NOMO-1 treated with dmso at 0.1 percent for 144 hours (cell line): Measurements from ENCODE around the gene RAB3D.

ENCODE experiments used
- DNase-seq: peaks from one replicate; lab custom pipeline; 2025; ENCODE audit not compliant: unreplicated experiment; lab: John Stamatoyannopoulos, UW

Gene RAB3D

DNA sequence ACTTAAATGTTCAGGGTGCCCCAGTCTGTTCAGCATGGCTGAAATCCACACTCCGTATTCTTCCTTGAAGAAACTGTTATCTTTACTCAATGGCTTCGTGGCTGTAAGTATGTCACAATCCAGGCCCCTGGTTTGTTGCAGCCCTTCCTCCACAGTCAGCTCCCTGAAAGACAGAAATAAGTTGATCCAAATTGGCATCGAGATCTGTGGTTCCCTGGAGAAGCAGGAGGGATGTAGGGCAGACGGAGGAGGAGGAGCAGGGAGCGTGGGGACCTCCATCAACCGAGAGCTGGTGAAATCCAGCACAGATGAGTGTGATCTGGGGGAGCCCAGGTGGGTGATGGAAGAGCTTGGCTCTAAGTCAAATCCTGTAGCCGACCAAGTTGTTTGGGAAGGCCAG is 43.2 kb downstream of the RAB3D start:
- no peak for DNase-seq

DNA sequence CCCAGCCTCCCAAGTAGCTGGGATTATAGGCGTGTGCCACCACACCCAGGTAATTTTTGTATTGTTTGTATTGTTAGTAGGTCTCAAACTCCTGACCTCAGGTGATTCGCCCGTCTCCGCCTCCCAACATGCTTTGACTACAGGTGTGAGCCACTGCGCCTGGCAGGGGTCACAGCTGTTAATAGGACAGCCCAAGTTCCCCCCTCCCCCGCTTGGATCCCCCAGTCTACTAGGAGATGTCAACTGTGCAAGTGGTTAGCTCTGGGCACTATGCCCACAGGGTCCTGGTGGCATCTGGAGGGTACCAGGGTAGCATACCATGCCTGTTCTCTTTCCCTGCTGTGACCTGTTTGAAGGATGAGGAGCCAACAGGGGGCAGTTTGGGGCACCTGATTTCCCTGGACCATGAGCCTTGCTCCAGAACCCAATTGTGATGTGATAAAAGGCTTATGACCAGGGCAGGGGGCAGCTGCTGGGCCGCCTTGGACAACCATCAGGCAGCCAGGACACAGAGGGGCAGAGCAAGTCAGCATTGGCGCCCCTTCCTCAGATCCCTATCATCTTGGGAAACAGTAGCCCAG is 43.7 kb downstream of the RAB3D start, which contains the start of gene TSPAN16:
Gene TSPAN16 (plus strand): TSS at position 496 of the 581 bp plus-strand sequence. CDS start 138 bp downstream, outside the sequence.
- DNase-seq, result no peak

DNA sequence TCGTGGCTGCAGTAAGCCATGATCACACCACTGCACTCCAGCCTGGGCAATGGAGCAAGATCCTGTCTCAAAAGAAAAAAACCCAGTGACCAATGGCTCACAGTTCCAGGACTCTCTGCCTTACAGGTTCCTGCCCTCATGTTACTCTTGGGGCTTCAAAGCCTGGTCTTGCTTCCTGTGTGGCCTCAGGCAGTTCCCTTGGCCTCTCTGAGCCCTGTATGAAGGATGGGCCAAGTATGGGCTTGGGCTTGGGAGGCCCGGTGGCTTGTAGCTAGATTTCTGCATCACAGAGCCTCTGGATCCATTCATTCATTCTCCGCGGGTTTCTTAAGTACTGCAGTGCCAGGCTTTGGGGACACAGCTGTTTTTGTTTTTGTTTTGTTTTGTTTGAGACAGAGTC is 44.3 kb downstream of the RAB3D start:
- no peak for DNase-seq

DNA sequence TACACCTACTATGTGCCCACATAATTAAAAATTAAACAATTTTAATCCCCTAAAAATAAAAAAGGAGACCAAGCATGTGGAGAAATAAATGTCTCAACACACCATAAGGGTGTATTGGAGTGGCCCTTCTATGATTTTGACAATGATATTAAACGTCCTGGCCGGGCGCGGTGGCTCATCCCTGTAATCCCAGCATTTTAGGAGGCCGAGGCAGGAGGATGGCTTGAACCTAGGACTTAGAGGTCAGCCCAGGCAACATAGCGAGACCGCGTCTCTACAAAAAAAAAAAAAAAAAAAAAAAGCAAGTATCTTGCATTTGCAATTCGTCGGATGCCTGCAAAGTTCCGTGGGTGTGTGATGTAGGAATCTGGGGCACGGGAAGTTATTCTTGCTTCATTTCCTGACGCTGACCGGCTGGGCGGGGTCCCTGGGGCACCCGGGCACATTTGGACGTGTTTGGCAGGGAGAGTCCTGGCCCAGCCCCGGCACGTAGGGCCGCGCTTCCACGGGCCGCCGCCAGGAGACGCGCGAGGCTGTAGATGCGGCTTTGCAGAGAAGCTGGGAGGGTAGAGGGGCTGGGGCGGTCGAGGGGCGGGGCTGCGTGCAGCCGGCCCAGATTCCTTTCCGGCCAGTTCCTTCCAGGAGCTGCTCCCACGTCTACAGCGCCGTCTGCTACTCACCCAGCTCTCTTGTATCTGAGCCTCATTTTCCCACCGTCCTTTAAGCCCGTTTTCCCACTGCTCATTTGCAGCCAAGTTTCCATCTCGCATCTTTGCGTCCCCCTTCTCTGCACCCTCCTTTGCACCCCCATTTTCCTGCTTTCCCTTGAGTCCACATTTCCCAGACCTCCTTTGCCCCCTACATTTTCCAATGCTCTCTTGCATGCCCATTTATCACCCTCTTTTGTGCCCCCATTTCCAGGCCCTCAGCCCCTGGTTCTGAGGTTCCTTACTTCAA is 45.7 kb downstream of the RAB3D start:
- peak; percentile 98 for DNase-seq

DNA sequence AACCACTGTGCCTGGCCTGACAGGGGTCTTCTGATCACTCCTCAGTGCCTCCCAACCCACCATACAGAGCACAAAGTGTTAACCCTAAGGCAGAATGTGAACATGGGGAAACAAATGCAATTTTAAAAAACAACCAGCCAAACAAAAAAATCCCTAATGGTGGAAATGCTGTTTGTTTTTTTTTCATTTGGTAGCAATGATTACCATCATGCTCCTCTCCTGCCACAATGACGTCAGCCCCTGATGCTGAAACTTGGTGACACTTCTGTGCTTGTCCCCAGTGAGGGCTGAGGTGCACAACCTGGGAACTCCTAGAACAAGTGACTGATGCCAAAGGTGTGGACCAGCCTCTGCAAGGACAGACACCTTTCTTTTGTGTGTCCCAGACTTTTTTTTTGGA is 47.5 kb downstream of the RAB3D start:
- DNase-seq, result no peak

DNA sequence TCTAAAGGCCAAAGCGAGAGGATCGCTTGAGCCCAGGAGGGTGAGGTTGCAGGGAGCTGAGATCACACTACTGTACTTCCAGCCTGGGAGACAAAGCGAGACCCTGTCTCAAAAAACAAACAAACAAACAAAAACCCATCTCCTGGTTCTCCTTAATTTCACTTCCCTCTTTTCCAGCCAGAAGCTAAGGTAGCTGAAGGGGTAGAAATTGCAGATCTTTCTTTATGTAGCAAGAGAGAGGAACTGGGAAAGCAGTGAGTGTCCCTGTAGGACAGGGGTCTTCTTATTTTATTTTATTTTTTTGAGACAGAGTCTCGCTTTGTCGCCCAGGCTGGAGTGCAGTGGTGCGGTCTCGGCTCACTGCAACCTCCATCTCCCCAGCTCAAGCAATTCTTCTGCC is 48.0 kb downstream of the RAB3D start:
- no peak for DNase-seq

DNA sequence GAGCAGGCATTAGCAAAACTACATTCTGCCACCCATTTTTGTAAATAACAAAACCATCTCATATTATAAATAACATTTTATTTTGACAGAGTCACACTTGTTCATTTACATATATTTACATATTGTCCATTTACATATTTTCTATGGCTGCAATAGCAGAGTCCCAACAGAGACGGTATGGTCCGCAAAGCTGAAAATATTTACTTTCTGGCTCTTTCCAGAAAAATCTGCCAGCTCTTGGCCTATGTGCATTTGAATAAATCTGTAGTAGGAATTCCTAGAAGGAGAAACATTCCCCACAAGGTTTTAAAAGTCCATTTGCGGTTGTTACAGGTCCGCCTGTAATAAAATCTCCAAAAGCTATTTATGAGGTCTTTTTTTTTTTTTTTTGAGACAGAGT is 49.2 kb downstream of the RAB3D start:
- no peak for DNase-seq

DNA sequence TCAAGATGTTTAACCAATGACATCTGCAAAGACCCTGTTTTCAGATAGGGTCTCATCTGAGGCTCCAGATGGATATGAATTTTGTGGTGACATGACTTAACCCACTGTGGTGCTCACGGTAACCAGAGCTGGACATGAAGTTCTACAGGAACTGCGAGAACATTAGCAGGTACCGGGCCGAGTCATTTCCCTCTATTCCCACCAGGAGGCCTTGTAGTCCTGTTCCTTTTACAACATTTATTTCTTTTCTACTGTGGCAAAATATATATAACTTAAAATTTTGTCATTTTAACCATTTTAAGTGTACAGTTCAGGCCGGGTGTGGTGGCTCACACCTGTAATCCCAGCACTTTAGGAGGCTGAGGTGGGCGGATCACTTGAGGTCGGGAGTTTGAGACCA is 51.1 kb downstream of the RAB3D start:
- no peak for DNase-seq

DNA sequence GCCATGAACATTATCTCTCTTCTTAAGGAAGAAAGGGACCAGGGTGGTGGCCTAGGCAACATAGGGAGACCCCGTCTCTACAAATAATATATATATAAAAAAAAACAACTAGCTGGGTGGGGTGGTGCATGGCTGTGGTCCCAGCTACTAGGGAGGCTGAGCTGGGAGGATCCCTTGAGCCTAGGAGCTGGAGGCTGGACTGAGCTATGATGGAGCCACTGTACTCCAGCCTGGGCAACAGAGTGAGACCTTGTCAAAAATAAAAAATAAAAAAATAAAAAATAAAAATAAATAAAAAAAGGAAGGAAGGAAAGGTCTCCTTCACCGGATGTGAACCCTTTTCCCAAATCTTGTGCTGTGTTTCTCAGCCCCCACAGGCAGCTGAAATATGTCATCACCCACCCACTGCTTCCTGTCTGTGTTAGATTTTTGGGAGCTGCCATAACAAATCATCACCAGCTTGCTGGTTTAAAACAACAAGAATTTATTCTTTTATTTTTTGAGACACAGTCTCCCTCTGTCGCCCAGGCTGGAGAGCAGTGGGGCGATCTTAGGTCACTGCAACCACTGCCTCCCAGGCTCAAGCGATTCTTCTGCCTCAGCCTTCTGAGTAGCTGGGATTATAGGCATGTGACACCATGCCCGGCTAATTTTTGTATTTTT is 53.0 kb downstream of the RAB3D start:
- no peak for DNase-seq

DNA sequence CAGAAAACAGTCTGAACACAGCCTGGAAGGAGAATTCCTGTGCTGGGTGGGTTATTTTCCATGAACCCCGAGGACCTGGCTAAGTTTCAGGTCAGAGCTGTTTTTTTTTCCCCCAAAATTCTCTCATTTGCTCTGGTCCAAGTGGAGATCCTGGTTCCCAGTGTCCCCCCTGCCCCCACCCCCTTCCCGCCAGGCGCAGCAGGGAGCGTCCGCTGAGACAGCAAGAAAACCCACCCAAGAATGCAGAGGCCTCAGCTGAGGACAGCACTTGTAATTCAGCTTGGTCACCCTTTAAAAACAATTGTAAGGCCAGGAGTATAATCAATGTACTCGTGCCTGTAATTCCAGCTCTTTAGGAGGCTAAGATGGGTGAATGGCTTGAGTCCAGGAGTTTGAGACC is 54.9 kb downstream of the RAB3D start:
- DNase-seq, result no peak

DNA sequence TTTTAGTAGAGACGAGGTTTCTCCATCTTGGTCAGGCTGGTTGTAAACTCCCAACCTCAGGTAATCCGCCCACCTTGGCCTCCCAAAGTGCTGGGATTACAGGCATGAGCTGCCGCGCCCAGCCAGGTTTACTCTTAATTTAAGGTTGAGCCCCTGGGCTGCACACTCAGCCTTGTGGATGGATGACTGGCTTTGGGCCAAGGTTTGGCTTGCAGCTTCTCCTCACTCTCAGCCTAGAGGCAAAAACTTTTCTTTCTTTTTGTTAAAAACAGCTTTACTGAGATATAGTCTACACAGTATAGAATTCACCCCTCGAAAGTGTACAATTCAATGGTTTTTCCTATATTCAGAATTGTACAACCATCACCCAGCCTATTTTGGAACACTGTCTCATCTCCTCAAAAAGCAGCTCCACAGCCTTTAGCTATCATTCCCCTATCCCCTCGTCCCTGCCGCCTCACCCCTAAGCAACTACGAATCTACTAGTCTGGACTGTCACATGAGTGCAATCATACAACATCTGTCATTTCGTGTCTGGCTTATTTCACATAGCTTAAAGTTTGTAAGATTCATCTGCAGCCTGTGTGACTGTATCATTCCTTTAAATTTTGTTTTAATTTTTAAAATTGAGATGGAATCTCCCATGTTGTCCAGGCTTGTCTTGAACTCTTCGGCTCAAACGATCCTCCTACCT is 58.0 kb downstream of the RAB3D start:
- no peak for DNase-seq

DNA sequence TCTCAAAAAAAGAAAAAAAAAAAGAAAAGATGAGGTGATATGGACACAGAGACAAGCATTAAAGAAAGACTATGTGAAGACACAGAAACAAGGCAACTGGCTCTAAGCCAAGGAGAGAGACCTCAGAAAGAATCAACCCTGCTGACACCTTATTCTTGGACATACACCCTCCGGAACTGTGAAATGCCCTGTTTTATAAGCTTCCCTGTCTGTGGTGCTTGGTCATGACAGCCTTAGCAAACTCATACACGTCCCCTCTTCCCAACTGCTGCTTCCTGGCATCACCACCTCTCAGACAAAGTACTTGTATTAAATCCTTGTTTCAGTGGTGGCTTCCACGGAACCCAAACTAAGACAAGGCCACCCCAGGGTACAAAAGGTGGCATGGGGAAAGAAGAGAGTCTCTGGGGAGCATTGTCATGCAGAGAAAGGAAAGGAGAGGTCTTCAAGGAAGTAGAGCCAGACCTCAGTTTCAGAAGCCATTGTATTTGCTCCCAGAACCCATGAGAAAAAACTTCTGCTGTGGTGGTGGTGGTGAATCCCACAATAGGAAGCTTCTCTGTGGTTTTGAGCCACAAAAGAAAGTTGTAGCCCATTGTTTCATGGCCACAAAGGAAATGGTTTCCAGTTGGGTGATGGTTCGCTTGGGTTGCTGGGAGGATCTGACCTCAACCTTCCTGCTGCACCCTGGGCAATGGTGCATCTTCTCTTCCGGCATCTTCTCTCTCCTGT is 59.8 kb downstream of the RAB3D start:
- peak; percentile 71 for DNase-seq

DNA sequence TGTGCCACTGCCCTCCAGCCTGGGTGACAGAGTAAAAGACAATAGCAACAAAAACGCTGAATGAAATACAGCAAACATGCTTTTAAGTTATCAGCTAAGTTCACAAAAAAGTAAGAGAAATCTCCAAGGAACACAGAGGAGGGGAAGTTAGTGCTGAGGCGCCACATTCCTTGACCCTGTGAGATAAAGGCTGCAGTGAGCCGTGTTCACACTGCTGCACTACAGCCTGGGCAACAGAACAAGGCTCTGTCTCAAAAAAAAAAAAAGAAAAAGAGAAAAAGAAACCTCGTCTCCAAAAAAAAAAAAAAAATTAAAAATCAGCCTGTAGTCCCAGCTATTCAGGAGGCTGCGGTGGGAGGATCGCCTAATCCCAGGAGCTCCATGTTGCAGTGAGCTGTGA is 60.8 kb downstream of the RAB3D start:
- DNase-seq, result no peak

DNA sequence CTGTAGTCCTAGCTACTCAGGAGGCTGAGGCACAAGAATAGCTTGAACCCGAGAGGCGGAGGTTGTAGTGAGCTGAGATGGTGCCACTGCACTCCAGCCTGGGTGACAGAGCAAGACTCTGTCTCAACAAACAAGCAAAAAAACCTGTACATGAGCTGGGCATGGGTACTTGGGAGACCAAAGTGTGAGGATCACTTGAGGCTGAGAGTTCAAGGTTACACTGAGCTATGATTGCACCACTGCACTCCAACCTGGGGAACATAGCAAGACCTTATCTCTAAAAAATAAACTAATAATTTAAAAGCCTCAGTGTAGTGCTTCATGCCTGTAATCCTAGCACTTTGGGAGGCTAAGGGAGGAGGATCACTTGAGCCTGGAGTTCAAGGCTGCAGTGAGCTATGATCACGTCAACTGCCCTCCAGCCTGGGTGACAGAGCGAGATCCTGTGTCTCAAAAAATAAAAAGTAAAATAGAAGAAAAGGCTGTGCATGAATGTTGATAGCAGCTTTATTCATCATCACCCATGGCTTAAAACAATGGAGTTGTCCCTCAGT is 64.8 kb downstream of the RAB3D start:
- DNase-seq, result no peak

DNA sequence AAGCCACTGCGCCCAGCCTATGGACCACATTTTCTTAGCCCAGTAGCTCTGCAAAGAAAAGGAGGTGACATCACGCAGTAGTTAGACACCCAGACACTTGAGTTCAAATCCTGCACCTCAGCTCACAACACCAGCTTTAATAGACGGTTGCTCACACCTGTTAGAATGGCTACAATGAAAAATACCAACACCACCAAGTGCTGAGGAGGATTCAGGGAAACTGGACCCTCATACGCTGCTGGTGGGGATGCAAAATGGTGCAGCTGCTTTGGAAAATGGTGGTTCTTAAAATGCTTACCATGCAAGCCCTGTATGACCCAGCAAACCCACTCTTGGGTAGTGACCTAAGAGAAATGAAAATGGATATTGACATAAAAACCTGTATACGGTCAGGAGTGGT is 65.5 kb downstream of the RAB3D start:
- no peak for DNase-seq

DNA sequence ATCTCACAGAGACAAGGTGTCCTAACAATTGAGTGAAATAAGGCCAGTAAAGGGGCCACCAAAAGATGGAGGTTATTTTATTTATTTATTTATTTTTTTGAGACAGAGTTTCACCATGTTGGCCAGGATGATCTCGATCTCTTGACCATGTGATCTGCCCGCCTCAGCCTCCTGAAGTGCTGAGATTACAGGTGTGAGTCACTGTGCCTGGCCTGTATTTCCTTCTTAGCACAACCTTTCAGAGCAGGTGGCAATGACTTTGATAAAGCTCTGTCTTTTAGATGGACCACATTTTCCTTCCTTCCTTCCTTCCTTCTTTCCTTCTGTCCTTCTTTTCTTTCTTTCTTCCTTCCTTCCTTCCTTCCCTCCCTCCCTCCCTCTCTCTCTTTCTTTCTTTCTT is 66.2 kb downstream of the RAB3D start:
- DNase-seq, result no peak
